Epithelial cell of proximal tubule (primary cell): ENCODE measurements around the gene RAB24. TPM values are rescaled to one million over a fixed set of nuclear protein-coding genes. Genes with fewer than 3 reads are reported as not detected.

Source experiments
- DNase-seq: peaks from one replicate; pipeline ENCODE4 v3.0.0-alpha.2; 2011; ENCODE audit warnings: low read depth
- H3K4me3 ChIP-seq: 2 replicates; pipeline ENCODE4 v1.5.1; 2011; ENCODE audit warnings: low read depth, mild to moderate bottlenecking, low read length
- CTCF ChIP-seq: conservative IDR thresholded peaks from 2 replicates; pipeline ENCODE4 v1.5.1; 2012; ENCODE audit warnings: low read depth, mild to moderate bottlenecking, low read length
- total RNA-seq: library from RNA; depleted of rRNA; stranded (reverse); fragments of >200 nt; gene quantifications from 2 replicates; pipeline ENCODE4 v1.2.3, GENCODE V29; 2015

RAB24 gene
- total RNA-seq, 1 donor from 2014 or later: 22.4 TPM

- no peak for DNase-seq
- no peak for TF ChIP-seq CTCF
- peak overlapping the region; percentile 99 for H3K4me3 ChIP-seq
These were observed 1.0 kb upstream of the RAB24 start for GRCh38 chr5:177304392-177305119.

GRCh38 chr5:177303925-177304391, 439 bp upstream of the RAB24 start:
- DNase-seq: no peak
- peak overlapping the region; percentile 99 for H3K4me3 ChIP-seq
- TF ChIP-seq CTCF: no peak

GRCh38 chr5:177302354-177303110, 987 bp downstream of the RAB24 start:
- peak overlapping the region; percentile 99 for H3K4me3 ChIP-seq
- peak; percentile 23 for TF ChIP-seq CTCF
- DNase-seq: no peak

GRCh38 chr5:177301503-177302165, 1.9 kb downstream of the RAB24 start:
- DNase-seq: no peak
- no peak overlapping the region for H3K4me3 ChIP-seq
- no peak for TF ChIP-seq CTCF

- H3K4me3 ChIP-seq: no peak overlapping the region
- TF ChIP-seq CTCF: no peak
- DNase-seq: no peak
These were observed 2.6 kb downstream of the RAB24 start for GRCh38 chr5:177300951-177301350.

GRCh38 chr5:177300236-177300880, 3.2 kb downstream of the RAB24 start:
- peak; percentile 16 for TF ChIP-seq CTCF
- DNase-seq: no peak
- no peak overlapping the region for H3K4me3 ChIP-seq
